Loucy (cell line): ENCODE measurements around the gene SPATS2.

ENCODE experiments used
- H2AFZ ChIP-seq: fragments of 200-600 bp; sonication (generic); 2 replicates; pipeline ENCODE4 v1.6.0; 2016; ENCODE audit warnings: antibody characterized with exemption, mild to moderate bottlenecking, low read length, moderate library complexity
- H3F3A ChIP-seq: fragments of 200-600 bp; 2 replicates; pipeline ENCODE4 v1.6.0; 2016; ENCODE audit warnings: antibody characterized with exemption, low read depth, mild to moderate bottlenecking
- H3K27me3 ChIP-seq: fragments of 200-600 bp; sonication (generic); 2 replicates; pipeline ENCODE4 v1.6.1; 2014; ENCODE audit warnings: low read length, mild to moderate bottlenecking; ENCODE audit not compliant: insufficient read depth, poor library complexity, severe bottlenecking
- H3K36me3 ChIP-seq: fragments of 200-600 bp; sonication (generic); 2 replicates; pipeline ENCODE4 v1.6.1; 2016; ENCODE audit warnings: low read length; ENCODE audit not compliant: insufficient read depth
- H3K4me1 ChIP-seq: fragments of 200-600 bp; sonication (generic); 2 replicates; pipeline ENCODE4 v1.5.1; 2014; ENCODE audit warnings: low read length, mild to moderate bottlenecking; ENCODE audit not compliant: insufficient read depth, poor library complexity, severe bottlenecking
- H3K4me2 ChIP-seq: fragments of 200-600 bp; sonication (generic); 2 replicates; pipeline ENCODE4 v1.6.0; 2014; ENCODE audit warnings: antibody characterized with exemption, low read length, low read depth, mild to moderate bottlenecking; ENCODE audit not compliant: poor library complexity, severe bottlenecking
- H3K4me3 ChIP-seq: fragments of 200-600 bp; sonication (generic); 2 replicates; pipeline ENCODE4 v1.5.1; 2014; ENCODE audit warnings: low read length, mild to moderate bottlenecking, mixed read lengths; ENCODE audit not compliant: poor library complexity, severe bottlenecking
- H3K79me2 ChIP-seq: fragments of 200-600 bp; sonication (generic); 2 replicates; pipeline ENCODE4 v1.6.1; 2014; ENCODE audit warnings: low read length; ENCODE audit not compliant: insufficient read depth
- H3K9ac ChIP-seq: fragments of 200-600 bp; sonication (generic); 2 replicates; pipeline ENCODE4 v1.6.0; 2014; ENCODE audit warnings: mild to moderate bottlenecking, low read depth, low read length, moderate library complexity; ENCODE audit not compliant: poor library complexity, severe bottlenecking
- H3K9me2 ChIP-seq: fragments of 200-600 bp; sonication (generic); replicated peaks from 2 replicates; pipeline ENCODE4 v1.6.1; 2016; ENCODE audit warnings: low read depth, low read length, mixed read lengths
- H3K9me3 ChIP-seq: fragments of 200-600 bp; sonication (generic); 2 replicates; pipeline ENCODE4 v1.6.1; 2014; ENCODE audit warnings: mild to moderate bottlenecking, antibody characterized with exemption, low read length, low read depth; ENCODE audit not compliant: insufficient read depth
- H4K20me1 ChIP-seq: fragments of 200-600 bp; sonication (generic); 2 replicates; pipeline ENCODE4 v1.6.0; 2014; ENCODE audit warnings: antibody characterized with exemption, low read length, mild to moderate bottlenecking; ENCODE audit not compliant: insufficient read depth, poor library complexity, severe bottlenecking
- CTCF ChIP-seq: fragments of 200-600 bp; sonication (generic); conservative IDR thresholded peaks from 2 replicates; pipeline ENCODE4 v1.5.1; 2014; ENCODE audit warnings: mild to moderate bottlenecking, antibody characterized with exemption, low read length
- EZH2phosphoT487 ChIP-seq: fragments of 200-600 bp; IDR thresholded peaks from 2 replicates; pipeline ENCODE4 v1.6.1; 2018; ENCODE audit warnings: antibody characterized with exemption, mild to moderate bottlenecking, moderate library complexity, borderline replicate concordance

SPATS2 gene

GRCh38 chr12:49334681-49335080, 32.6 kb upstream of the SPATS2 start:
- peaks cover 14% of the 10 kb centered on the region; the same call in 1 of the 2 replicates for H3K36me3 ChIP-seq
- H3F3A ChIP-seq, result no peaks in the 10 kb centered on the region
- peaks cover 14% of the 10 kb centered on the region for H3K4me1 ChIP-seq
- H3K9me3 ChIP-seq, result no peaks in the 10 kb centered on the region
- H3K4me2 ChIP-seq, result no peak overlapping the region
- no peaks in the 10 kb centered on the region for H3K9me2 ChIP-seq
- H3K9ac ChIP-seq, result no peak overlapping the region
- H3K4me3 ChIP-seq, result no peak overlapping the region
- H3K27me3 ChIP-seq, result no peaks in the 10 kb centered on the region
- no peaks in the 10 kb centered on the region for H3K79me2 ChIP-seq
- no peak overlapping the region for H2AFZ ChIP-seq
- no peaks in the 10 kb centered on the region for H4K20me1 ChIP-seq
- TF ChIP-seq CTCF (no peak), EZH2phosphoT487 (no peak)

- H3K4me1 ChIP-seq, result peaks cover 14% of the 10 kb centered on the region
- H3K9me2 ChIP-seq, result no peaks in the 10 kb centered on the region
- no peaks in the 10 kb centered on the region for H3K27me3 ChIP-seq
- H3F3A ChIP-seq, result no peaks in the 10 kb centered on the region
- no peaks in the 10 kb centered on the region for H3K9me3 ChIP-seq
- no peak overlapping the region for H3K4me3 ChIP-seq
- H3K9ac ChIP-seq, result no peak overlapping the region
- H2AFZ ChIP-seq, result no peak overlapping the region
- TF ChIP-seq EZH2phosphoT487, result no peak
- no peak for TF ChIP-seq CTCF
- no peaks in the 10 kb centered on the region for H4K20me1 ChIP-seq
- peaks cover 8% of the 10 kb centered on the region; the same call in 1 of the 2 replicates for H3K36me3 ChIP-seq
- no peaks in the 10 kb centered on the region for H3K79me2 ChIP-seq
- no peak overlapping the region for H3K4me2 ChIP-seq
Observed at GRCh38 chr12:49335118-49335954, 31.9 kb upstream of the SPATS2 start.

GRCh38 chr12:49335955-49336644, 31.2 kb upstream of the SPATS2 start:
- TF ChIP-seq EZH2phosphoT487 (no peak), CTCF (no peak)
- Histone ChIP-seq H3K4me1 (peaks cover 14% of the 10 kb centered on the region), H3K4me2 (no peak overlapping the region)

More at GRCh38 chr12:49335955-49336644, 31.2 kb upstream of the SPATS2 start:
- H3K9me2 ChIP-seq, result no peaks in the 10 kb centered on the region
- H3K4me3 ChIP-seq, result no peak overlapping the region
- no peaks in the 10 kb centered on the region for H3K27me3 ChIP-seq
- no peak overlapping the region for H3K9ac ChIP-seq
- no peaks in the 10 kb centered on the region for H4K20me1 ChIP-seq
- H3K79me2 ChIP-seq, result no peaks in the 10 kb centered on the region
- no peaks in the 10 kb centered on the region for H3K9me3 ChIP-seq
- H3K36me3 ChIP-seq, result peaks cover under 1% of the 10 kb centered on the region; the same call in 1 of the 2 replicates
- H2AFZ ChIP-seq, result no peak overlapping the region
- H3F3A ChIP-seq, result no peaks in the 10 kb centered on the region
